Prostate gland (tissue), 2 donors: ENCODE results near the gene CDC14B. TPM values are rescaled to one million over a fixed set of nuclear protein-coding genes. Genes with fewer than 3 reads are reported as not detected.

Experiments
- DNase-seq: peaks from one replicate; pipeline ENCODE4 v3.0.0-alpha.2; 2019; ENCODE audit warnings: low spot score
- H3K27ac ChIP-seq, 2 donors: fragments of 200-600 bp; sonication (generic); 2 replicates each; pipeline ENCODE4 v1.5.1; 2017 to 2019
- H3K27me3 ChIP-seq: fragments of 200-600 bp; sonication (generic); replicated peaks from 2 replicates; pipeline ENCODE4 v1.5.1; 2019; ENCODE audit not compliant: insufficient read depth
- H3K36me3 ChIP-seq, 2 donors: fragments of 200-600 bp; sonication (generic); 1 replicate in 1 of 2; 2 replicates in 1 of 2; pipeline versions ENCODE4 v1.5.1 to v1.8.1; 2017 to 2019
- H3K4me1 ChIP-seq: fragments of 200-600 bp; sonication (generic); replicated peaks from 2 replicates; pipeline ENCODE4 v1.5.1; 2019
- H3K4me3 ChIP-seq, 2 donors: fragments of 200-600 bp; sonication (generic); 2 replicates each; pipeline ENCODE4 v1.5.1; 2017 to 2019
- H3K9me3 ChIP-seq: fragments of 200-600 bp; sonication (generic); 2 replicates; pipeline ENCODE4 v1.5.1; 2017
- CTCF ChIP-seq, 4 experiments: fragments of 200-600 bp in 2 of 4; fragments of 450-650 bp in 2 of 4; sonication (generic) in 2 of 4; IDR thresholded peaks; 1 replicate in 3 of 4; 2 replicates in 1 of 4; pipeline ENCODE4 v1.5.1; 2016 to 2019; ENCODE audit warnings: antibody characterized with exemption in 4 of 4, mild to moderate bottlenecking in 2 of 4, moderate library complexity in 2 of 4
- POLR2A ChIP-seq: fragments of 450-650 bp; IDR thresholded peaks from one replicate; pipeline ENCODE4 v1.6.1; 2016; ENCODE audit warnings: antibody characterized with exemption, mild to moderate bottlenecking
- POLR2AphosphoS5 ChIP-seq: sonication (generic); formaldehyde crosslinking; IDR thresholded peaks from one replicate; pipeline ENCODE4 v1.6.1; 2017; ENCODE audit warnings: antibody characterized with exemption
- WGBS: methylation state at CpG from one replicate; pipeline ENCODE4 v1.1.5; 2018; 5-methylcytosine and 5-hydroxymethylcytosine counted together
- intact Hi-C: fragments of 100-400 bp; cut with DNase I; formaldehyde crosslinking; loops from one replicate; pipeline ENCODE4 v1.14.2; 2022
- total RNA-seq, 2 donors: library from RNA; depleted of rRNA; stranded (reverse); fragments of >200 nt; gene quantifications; one replicate each; pipeline ENCODE4 v1.1.0, GENCODE V29; 2016

Gene CDC14B
- total RNA-seq, 2 donors from 2014 or later: 27.0 to 34.7 TPM

GRCh38 chr9:96665789-96666188, 46.1 kb upstream of the CDC14B start:
- Histone ChIP-seq H3K36me3 (no peaks in the 10 kb centered on the region), H3K27ac (no peak overlapping the region), H3K4me3 (no peak overlapping the region), H3K4me1 (no peaks in the 10 kb centered on the region), H3K9me3 (no peaks in the 10 kb centered on the region), H3K27me3 (no peaks in the 10 kb centered on the region)
- intact Hi-C loops: loop anchor here (5.0 to 10.0 kb wide), 3 partner anchors 318 to 431 kb away; no protein-coding TSS in a partner anchor
- no peak for DNase-seq
- no peak for TF ChIP-seq POLR2A
- TF ChIP-seq POLR2AphosphoS5: no peak
- TF ChIP-seq CTCF (IDR thresholded peaks at IDR 0.05): no peak
- 76% methylated on average over 6 of the region's 6 CpGs for WGBS

- Histone ChIP-seq H3K27me3 (no peaks in the 10 kb centered on the region), H3K36me3 (no peaks in the 10 kb centered on the region), H3K4me1 (no peaks in the 10 kb centered on the region), H3K27ac (no peak overlapping the region), H3K9me3 (no peaks in the 10 kb centered on the region), H3K4me3 (no peak overlapping the region)
- 92% methylated on average over 20 of the region's 20 CpGs for WGBS
- no peak for DNase-seq
- intact Hi-C loops: loop anchor here (10.0 kb wide), 1 partner anchor 429 kb away; no protein-coding TSS in a partner anchor
- TF ChIP-seq CTCF (IDR thresholded peaks at IDR 0.05): no peak
- no peak for TF ChIP-seq POLR2AphosphoS5
- TF ChIP-seq POLR2A: no peak
Observed at GRCh38 chr9:96663506-96664120, 44.0 kb upstream of the CDC14B start.

GRCh38 chr9:96661711-96662110, 42.1 kb upstream of the CDC14B start:
- 74% methylated on average over 4 of the region's 4 CpGs for WGBS
- Histone ChIP-seq H3K27ac (no peak overlapping the region), H3K4me3 (no peak overlapping the region), H3K9me3 (no peaks in the 10 kb centered on the region), H3K4me1 (no peaks in the 10 kb centered on the region), H3K27me3 (no peaks in the 10 kb centered on the region), H3K36me3 (no peaks in the 10 kb centered on the region)
- TF ChIP-seq POLR2A: no peak
- no peak for TF ChIP-seq POLR2AphosphoS5
- TF ChIP-seq CTCF (IDR thresholded peaks at IDR 0.05): no peak
- intact Hi-C loops: loop anchor here (10.0 kb wide), 1 partner anchor 427 kb away; no protein-coding TSS in a partner anchor
- DNase-seq: no peak

GRCh38 chr9:96660692-96661248, 41.1 kb upstream of the CDC14B start:
- no peak overlapping the region for H3K27ac ChIP-seq
- H3K4me1 ChIP-seq: no peaks in the 10 kb centered on the region
- H3K36me3 ChIP-seq: no peaks in the 10 kb centered on the region
- TF ChIP-seq CTCF (IDR thresholded peaks at IDR 0.05) (no peak), POLR2A (no peak), POLR2AphosphoS5 (no peak)
- DNase-seq: no peak
- H3K9me3 ChIP-seq: no peaks in the 10 kb centered on the region
- no peaks in the 10 kb centered on the region for H3K27me3 ChIP-seq
- intact Hi-C loops: loop anchor here (10.0 kb wide), 1 partner anchor 426 kb away; no protein-coding TSS in a partner anchor
- no peak overlapping the region for H3K4me3 ChIP-seq
- WGBS: 90% methylated on average over 7 of the region's 7 CpGs
